Calu3 (cell line): Measurements from ENCODE around the gene USP15. TPM values are rescaled to one million over a fixed set of nuclear protein-coding genes. Genes with fewer than 3 reads are reported as not detected.

Experiments
- BruUV-seq: library from RNA; stranded (reverse); fragments of 400-500 nt; replicated peaks from 2 replicates; lab custom pipeline; 2021; lab: Mats Ljungman, UMichigan
- CTCF ChIA-PET: fragments of 300-600 bp; sonication (Branson Sonifier 250); formaldehyde crosslinking; loops from one replicate; lab custom pipeline; 2022; ENCODE audit warnings: antibody characterized with exemption; lab: Charles Lee
- DNase-seq: peaks from one replicate; pipeline ENCODE4 v3.0.0; 2022
- H3K27ac Mint-ChIP-seq: one replicate; pipeline ENCODE4 v1.8.0; 2022; ENCODE audit warnings: mixed read lengths; ENCODE audit not compliant: unreplicated experiment
- H3K27me3 Mint-ChIP-seq: one replicate; pipeline ENCODE4 v1.8.0; 2022; ENCODE audit warnings: mixed read lengths; ENCODE audit not compliant: unreplicated experiment
- H3K36me3 Mint-ChIP-seq: one replicate; pipeline ENCODE4 v1.8.0; 2022; ENCODE audit warnings: mild to moderate bottlenecking, moderate library complexity, mixed read lengths; ENCODE audit not compliant: insufficient read depth, unreplicated experiment
- H3K4me1 Mint-ChIP-seq: one replicate; pipeline ENCODE4 v1.8.0; 2022; ENCODE audit warnings: mild to moderate bottlenecking, low read depth, mixed read lengths; ENCODE audit not compliant: unreplicated experiment
- H3K4me3 Mint-ChIP-seq: one replicate; pipeline ENCODE4 v1.8.0; 2022; ENCODE audit warnings: mild to moderate bottlenecking, low read depth, moderate library complexity, mixed read lengths; ENCODE audit not compliant: unreplicated experiment
- H3K9me3 Mint-ChIP-seq: one replicate; pipeline ENCODE4 v1.8.0; 2022; ENCODE audit warnings: low read depth, mixed read lengths; ENCODE audit not compliant: unreplicated experiment
- intact Hi-C: fragments of 100-400 bp; cut with micrococcal nuclease; formaldehyde crosslinking; loops from one replicate; pipeline ENCODE4 v1.10.0; 2022; ENCODE audit not compliant: unreplicated experiment
- total RNA-seq: library from RNA; stranded (reverse); gene quantifications from 2 replicates; pipeline ENCODE4 v1.2.3, GENCODE V29; 2022
- TF ChIP-seq, protein P1 (sequence below): fragments of 200-600 bp; IDR thresholded peaks from one replicate; pipeline ENCODE4 v1.8.0; 2022; ENCODE audit warnings: antibody characterized with exemption; ENCODE audit not compliant: unreplicated experiment

Gene USP15
- total RNA-seq, 1 experiment from 2014 or later, result 66.1 TPM

DNA sequence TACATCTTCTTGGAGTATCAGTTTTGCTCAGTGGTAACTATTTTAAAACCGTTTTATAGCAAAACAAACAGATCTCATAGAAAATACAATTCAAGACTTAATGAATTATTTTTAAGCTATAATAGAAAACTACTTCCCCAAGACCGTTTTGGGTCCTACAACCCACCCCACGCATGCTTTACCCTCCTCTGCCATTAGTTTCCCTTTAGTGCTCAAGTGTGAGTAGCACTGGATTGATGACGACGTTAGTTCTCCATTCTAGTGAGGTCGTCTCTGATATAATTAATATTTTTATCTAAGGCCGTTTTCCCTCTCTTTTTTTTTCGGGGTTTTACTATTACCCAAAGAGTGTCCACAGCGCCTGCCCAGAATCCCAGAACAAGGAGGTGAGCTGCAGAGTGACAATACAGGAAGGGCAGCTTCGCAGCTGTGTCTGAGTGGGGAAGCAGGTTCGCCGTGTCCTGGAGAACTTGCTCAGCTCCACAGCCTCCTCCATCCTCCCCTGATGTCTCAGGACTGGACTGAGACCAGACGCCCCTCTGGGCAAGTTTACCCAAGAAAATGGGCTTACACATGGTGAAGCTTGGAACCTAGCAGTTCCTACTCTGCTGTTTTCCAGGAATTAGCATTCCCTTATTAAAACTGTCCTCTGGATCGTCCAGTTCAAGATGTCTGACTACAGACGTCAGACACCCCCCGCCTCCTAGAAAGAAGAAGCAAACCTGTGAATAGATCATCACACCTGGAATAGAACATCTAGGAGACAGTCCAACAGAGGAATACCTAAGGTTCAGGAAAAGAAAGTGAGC, 174.5 kb downstream of the USP15 start:
- intact Hi-C loops, result loop anchor here (5.0 kb wide), 3 partner anchors 88 to 378 kb away; no protein-coding TSS in a partner anchor
- peak overlapping the region; percentile 85 for H3K4me3 Mint-ChIP-seq
- TF ChIP-seq, protein P1, sequence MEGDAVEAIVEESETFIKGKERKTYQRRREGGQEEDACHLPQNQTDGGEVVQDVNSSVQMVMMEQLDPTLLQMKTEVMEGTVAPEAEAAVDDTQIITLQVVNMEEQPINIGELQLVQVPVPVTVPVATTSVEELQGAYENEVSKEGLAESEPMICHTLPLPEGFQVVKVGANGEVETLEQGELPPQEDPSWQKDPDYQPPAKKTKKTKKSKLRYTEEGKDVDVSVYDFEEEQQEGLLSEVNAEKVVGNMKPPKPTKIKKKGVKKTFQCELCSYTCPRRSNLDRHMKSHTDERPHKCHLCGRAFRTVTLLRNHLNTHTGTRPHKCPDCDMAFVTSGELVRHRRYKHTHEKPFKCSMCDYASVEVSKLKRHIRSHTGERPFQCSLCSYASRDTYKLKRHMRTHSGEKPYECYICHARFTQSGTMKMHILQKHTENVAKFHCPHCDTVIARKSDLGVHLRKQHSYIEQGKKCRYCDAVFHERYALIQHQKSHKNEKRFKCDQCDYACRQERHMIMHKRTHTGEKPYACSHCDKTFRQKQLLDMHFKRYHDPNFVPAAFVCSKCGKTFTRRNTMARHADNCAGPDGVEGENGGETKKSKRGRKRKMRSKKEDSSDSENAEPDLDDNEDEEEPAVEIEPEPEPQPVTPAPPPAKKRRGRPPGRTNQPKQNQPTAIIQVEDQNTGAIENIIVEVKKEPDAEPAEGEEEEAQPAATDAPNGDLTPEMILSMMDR, result no peak
- no peaks in the 10 kb centered on the region for H3K9me3 Mint-ChIP-seq
- H3K27ac Mint-ChIP-seq, result no peak overlapping the region
- CTCF ChIA-PET, result interaction anchor here (0.5 to 1.4 kb wide), 8 partner anchors 23 to 1969 kb away, joined by 3 to 6 read pairs (median 5); partner anchors contain the start of gene MON2
- DNase-seq, result peak; percentile 63
- no TSS peak for BruUV-seq
- H3K36me3 Mint-ChIP-seq, result peaks cover 11% of the 10 kb centered on the region
- H3K27me3 Mint-ChIP-seq, result peaks cover 32% of the 10 kb centered on the region
- H3K4me1 Mint-ChIP-seq, result peaks cover 6% of the 10 kb centered on the region

DNA sequence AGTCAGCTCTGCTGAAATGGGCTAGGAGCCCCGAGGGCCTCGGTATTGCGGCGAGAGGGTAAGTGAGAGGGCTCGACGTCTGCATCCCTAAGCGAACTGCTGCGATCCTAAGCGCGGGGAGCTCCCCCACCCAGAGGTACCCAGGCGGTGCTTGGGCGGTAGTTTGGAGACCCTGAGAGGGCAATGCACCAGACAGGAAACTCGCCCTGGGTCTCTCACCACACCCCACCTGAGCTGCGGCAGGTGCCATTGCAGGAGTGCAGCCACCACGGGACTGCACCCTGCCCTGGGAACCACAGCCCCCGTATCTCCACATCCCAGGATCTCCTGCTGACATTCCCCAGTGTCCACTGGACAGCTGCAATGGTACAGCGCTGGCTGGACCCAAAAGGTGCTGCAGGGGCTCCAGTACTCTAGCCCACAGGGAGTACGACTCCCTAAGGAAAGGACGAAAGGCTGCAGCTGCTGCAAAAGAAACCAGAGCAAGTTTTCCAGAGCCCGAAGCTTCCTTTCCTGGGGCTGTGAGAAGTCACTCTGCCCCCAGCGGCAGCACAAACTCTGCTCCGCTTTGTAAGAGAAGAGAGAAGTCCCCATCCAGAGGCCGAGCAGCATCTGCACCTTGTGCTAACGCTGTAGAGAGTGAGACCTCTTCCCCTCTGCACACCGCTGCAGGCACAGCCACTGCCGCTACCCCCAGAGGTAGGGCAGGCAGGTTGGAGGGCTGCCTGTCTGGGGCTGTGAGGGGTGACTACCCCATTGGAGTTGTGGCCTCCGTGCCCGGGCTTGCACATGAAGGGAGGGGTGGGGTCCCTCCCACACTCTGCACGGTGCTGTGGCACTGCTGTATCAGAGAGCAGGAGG, 175.3 kb downstream of the USP15 start:
- TF ChIP-seq, protein P1, result no peak
- CTCF ChIA-PET, result interaction anchor here (0.5 to 1.4 kb wide), 11 partner anchors 15 to 364 kb away, joined by 3 to 6 read pairs (median 4); partner anchors contain the start of gene MON2
- no peaks in the 10 kb centered on the region for H3K9me3 Mint-ChIP-seq
- no peak overlapping the region for H3K27ac Mint-ChIP-seq
- peaks cover 6% of the 10 kb centered on the region for H3K4me1 Mint-ChIP-seq
- peaks cover 26% of the 10 kb centered on the region for H3K27me3 Mint-ChIP-seq
- BruUV-seq, result no TSS peak
- peak overlapping the region; percentile 85 for H3K4me3 Mint-ChIP-seq
- intact Hi-C loops, result loop anchor here (5.0 kb wide), 3 partner anchors 87 to 377 kb away; no protein-coding TSS in a partner anchor
- H3K36me3 Mint-ChIP-seq, result peaks cover 11% of the 10 kb centered on the region
- DNase-seq, result peak; percentile 70

DNA sequence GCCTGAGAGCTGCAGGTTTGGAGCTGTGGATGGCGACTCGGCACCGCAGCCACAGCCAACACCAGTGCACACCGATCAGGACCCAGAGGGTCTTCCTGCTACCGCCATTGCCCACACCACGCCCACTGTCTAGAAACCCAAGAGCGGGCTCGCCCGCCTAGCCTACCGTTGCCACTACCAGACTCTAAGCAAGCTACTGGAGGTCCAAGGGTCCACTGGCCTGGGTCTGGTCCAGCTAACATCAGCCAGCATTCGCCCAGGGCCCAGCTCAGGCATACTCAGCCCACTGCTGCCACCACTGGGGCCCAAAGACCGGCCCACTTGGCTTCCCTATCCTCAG, 175.9 kb downstream of the USP15 start:
- Mint-ChIP-seq H3K36me3 (peaks cover 11% of the 10 kb centered on the region), H3K27ac (no peak overlapping the region), H3K9me3 (no peaks in the 10 kb centered on the region), H3K4me1 (peaks cover 6% of the 10 kb centered on the region), H3K4me3 (peak overlapping the region; percentile 85), H3K27me3 (peaks cover 20% of the 10 kb centered on the region)
- BruUV-seq, result no TSS peak
- intact Hi-C loops, result loop anchor here (5.0 kb wide), 3 partner anchors 86 to 376 kb away; no protein-coding TSS in a partner anchor
- CTCF ChIA-PET, result interaction anchor here (0.9 to 1.3 kb wide), 4 partner anchors 14 to 364 kb away, joined by 3 to 6 read pairs (median 4); no protein-coding TSS in a partner anchor
- TF ChIP-seq, protein P1, result peak; percentile 3
- DNase-seq, result no peak

DNA sequence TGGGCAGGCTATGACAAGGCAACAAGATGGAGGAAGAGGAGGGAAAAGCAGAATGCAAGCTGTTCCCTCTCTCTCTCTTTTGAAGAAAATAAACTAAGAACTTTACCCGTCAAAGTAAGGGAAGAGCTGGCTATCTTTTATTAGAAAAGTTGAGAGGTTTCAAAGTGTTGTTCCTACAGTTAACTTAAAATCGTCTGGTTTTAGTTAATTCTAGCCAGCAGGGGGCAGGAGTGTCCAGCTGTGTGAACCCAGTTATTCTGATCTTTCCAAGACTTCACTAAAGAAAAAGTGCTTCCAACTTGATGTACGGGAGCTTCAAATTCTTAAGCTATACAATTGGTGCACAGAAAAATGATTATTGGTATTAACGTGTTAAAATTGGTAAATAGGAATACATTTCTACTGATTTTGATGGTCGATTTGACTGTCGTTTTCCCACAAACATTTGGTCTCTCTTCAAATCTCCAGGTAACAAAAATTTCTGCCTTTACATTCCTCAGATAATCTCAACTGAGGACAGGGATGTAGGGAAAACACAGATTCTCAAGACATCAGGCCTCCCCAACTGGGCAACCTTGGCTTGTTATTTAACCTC, 178.0 kb downstream of the USP15 start:
- peak; percentile 74 for DNase-seq
- no peak overlapping the region for H3K27ac Mint-ChIP-seq
- H3K36me3 Mint-ChIP-seq, result peaks cover 11% of the 10 kb centered on the region
- BruUV-seq, result no TSS peak
- peaks cover 6% of the 10 kb centered on the region for H3K4me1 Mint-ChIP-seq
- H3K4me3 Mint-ChIP-seq, result no peak overlapping the region
- H3K9me3 Mint-ChIP-seq, result peaks cover 3% of the 10 kb centered on the region
- TF ChIP-seq, protein P1, result peak; percentile 64
- H3K27me3 Mint-ChIP-seq, result peaks cover under 1% of the 10 kb centered on the region
- intact Hi-C loops, result loop anchor here (1.0 to 5.0 kb wide), 5 partner anchors 84 to 374 kb away; no protein-coding TSS in a partner anchor
- CTCF ChIA-PET, result interaction anchor here (0.6 to 1.8 kb wide), 7 partner anchors 12 to 860 kb away, joined by 3 to 7 read pairs (median 3); no protein-coding TSS in a partner anchor
